ENCODE data around the gene STOX1. TPM values are rescaled to one million over a fixed set of nuclear protein-coding genes. Genes with fewer than 3 reads are reported as not detected.
"Not testable (repeated sequence)": the region's sequence is repeated elsewhere in the genome, so short reads cannot be mapped to it uniquely, and the experiment has no call there.

The STOX1 gene
- total RNA-seq, 1 donor from 2014 or later: 7.0 TPM

DNA sequence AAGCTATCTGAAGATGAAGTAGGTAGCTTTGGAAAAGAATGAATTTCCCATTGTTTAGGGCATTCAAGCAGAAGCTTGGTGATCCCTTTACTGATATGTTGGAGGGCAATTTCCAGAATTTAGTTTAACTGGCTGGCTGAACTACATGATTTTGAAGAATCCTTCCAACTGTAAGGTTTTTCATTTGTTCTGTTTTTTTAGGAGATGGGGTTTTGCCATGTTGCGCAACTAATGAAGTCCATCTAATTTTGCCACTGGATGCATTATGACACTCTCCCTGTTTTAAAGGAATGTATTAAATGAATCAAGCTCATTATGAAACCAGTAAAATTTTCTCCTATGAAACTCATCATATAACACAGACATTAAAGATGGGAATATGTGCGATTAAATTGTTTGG lies 67.7 kb downstream of the STOX1 start:
- DNase-seq: no peak

DNA sequence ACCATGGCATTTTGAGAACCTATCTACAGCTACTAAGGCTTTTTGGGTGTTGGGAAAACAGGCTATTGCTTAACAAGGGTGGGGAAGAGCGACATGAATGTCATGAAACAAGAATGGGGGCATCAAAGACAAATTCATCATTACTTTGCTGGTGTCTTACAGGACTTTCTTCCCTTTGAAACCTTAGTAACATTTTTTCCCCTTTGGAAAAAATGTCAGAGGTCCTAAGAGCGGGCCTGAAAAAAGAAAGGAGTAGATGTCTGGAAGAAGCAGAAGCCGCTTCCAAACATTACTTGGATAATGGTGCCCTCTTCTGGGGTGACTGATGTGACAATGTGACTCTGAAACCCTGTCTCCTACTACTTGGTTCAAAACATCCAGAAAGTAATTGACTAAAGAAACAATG lies 70.0 kb downstream of the STOX1 start:
- DNase-seq: no peak

GRCh38 chr10:68899186-68899745 lies 71.9 kb downstream of the STOX1 start:
- no peak for DNase-seq

DNA sequence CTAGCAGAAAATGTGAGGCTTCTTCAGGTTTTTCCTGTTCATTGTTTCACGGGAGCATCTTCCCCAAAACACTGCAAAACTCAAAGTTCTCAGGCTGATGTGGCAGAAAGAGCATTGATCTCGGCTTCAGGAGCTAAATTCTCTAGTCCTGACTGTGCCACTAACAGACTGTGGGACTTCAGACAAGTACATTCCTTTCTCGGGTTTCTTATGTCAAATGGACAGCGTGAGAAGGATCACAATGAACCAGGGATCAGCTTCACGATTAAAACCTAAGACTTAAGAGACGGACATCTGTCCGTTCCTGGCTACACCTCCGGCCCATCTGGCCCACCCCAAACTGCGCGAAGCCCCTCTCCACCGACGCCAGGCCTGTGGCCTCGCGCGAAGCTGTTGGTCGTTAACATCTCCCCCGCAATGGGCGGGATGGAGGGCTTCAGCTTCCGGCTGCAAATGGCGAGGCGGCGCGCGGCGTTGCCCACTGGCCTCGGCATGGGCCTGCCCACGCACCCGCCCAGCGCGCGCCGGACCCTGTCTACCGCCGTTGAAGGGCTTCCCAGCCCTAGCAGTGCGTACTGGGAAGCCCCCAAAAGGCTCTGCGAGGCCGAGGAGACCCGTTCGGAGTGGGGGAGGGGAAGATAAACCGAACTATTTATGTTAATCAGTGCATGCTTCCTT lies 73.2 kb downstream of the STOX1 start:
- no peak for DNase-seq

- peak; percentile 95 for DNase-seq
Measured at GRCh38 chr10:68901105-68901927, 74.0 kb downstream of the STOX1 start, which contains the start of gene DDX50. DDX50 (plus strand) TSS chr10:68901315; CDS start chr10:68901385, 70 bp downstream.

DNA sequence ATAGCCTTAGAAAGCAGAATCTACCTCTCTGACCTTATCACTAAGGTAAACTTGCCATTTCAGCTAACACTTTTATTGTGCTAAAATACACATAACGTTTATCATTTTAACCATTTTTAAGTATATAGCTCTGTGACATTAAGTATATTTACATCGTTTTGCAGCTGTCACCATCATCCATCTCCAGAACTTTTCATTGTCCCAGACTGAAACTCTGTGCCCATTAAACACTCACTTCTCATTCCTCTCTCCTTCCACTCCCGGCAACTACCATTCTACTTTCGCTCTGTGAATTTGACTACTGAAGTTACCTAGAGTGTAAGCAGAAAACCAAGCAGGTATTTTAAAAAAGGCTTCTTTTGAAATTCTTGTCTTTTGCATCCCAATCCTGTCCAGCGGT lies 75.1 kb downstream of the STOX1 start:
- no peak for DNase-seq

DNA sequence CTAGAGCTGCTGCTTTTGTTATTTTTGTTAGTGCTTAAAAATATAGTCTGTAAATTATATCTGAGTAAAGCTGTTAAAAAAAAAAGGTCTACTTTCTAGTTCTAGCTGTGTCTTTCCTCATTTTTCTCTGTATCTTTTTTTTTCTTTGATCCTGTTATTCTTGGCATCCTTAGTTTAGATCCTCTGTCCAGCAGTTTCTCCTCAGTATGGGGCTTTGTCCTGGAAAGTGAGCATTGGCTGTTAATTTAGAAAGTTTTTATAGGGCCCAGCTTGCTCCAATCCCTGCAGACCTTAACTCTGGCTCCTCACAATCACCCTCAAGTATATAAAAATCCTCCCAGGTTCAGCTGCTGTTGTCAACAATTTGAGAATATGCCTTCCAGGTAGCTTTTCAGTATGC lies 97.3 kb downstream of the STOX1 start:
- DNase-seq: no peak

DNA sequence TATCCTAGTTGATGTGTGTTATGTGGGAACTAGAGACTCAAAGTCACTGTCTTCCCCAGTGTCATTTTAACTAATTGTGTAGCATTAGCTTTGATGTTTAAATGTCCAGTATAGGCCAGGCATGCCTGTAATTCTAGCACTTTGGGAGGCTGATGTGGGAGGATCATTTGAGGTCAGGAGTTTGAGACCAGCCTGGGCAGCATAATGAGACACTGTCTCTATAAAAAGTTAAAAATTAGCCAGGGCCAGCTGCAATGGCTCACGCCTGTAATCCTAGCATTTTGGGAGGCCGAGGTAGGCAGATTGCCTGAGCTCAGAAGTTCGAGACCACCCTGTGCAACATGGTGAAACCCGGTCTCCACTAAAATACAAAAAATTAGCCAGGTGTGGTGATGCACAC lies 98.2 kb downstream of the STOX1 start:
- DNase-seq: no peak

- not testable (repeated sequence) for DNase-seq
Measured at GRCh38 chr10:68929157-68929556, 101.8 kb downstream of the STOX1 start.

GRCh38 chr10:68929888-68930287 lies 102.6 kb downstream of the STOX1 start:
- DNase-seq: not testable (repeated sequence)

DNA sequence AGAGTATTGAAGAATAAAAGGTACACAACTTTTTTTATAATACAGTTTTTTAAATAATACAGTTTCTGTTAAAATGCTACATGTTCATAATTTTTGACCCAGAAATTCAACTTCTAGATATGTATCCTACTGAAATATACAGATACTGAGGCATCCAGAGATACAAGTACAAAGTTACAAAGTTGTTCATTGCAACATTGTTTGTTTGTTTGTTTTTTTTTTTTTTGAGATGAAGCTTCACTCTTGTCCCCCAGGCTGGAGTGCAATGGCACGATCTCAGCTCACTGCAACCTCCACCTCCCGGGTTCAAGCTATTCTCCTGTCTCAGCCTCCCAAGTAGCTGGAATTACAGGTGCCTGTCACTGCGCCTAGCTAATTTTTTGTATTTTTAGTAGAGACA lies 105.5 kb downstream of the STOX1 start:
- DNase-seq: not testable (repeated sequence)

GRCh38 chr10:68934994-68935393 lies 107.7 kb downstream of the STOX1 start:
- DNase-seq: no peak

DNA sequence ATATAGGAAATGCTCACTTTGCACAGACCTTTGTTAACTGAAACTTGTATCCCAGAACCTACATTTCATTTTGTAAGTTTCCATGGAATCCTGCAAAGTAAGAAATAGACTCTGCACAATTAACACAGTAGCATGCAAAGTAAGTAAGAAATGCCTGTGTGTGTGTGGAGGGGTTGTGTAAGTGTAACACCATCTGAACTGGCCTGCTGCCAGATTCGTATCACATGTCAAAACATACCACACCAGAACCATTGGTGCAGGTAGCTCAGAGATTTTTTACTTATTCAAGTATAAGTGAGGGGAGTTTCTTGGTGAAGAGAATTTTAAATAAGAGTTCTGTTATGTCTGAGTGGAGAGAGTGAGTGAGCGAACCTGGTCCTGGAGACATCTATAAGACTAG lies 110.8 kb downstream of the STOX1 start:
- no peak for DNase-seq

GRCh38 chr10:68938884-68939283 lies 111.6 kb downstream of the STOX1 start:
- DNase-seq: no peak

DNA sequence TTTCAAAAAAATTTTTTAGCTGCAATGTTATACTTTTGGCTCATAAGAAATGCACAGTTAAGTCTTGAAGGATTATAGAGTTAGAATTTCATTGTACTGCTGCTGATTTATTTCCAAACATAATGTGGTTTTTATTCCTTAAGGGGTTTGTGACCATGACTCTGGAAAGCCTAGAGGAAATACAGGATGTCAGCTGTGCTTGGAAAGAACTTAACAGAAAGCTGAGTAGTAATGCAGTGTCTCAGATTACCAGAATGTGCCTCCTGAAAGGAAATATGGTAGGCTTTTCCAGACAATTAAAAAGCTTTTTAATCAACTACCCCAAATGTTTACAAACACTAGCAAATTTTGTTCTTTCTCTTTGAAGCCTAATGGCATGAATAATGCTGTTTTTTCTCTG lies 113.6 kb downstream of the STOX1 start:
- DNase-seq: not testable (repeated sequence)

Small RNAs within 50 kb of the gene (small RNA-seq; reads per million reads assigned to genes)
- gene RNU6-571P (not detected), gene RNU6-697P (not detected)

Other genes with a start within 250 kb of the STOX1 start
- gene CCAR1, start 106.3 kb upstream of the STOX1 start, total RNA-seq: 41.0 TPM
- 54.4 TPM for gene DDX50, start 73.8 kb downstream of the STOX1 start, total RNA-seq
- gene DDX21, start 128.6 kb downstream of the STOX1 start, total RNA-seq: 49.4 TPM
- 36.8 TPM for gene KIFBP, start 161.3 kb downstream of the STOX1 start, total RNA-seq